NCI-H2107 treated with DMSO at 0.1 percent for 48 hours (cell line): ENCODE results near the gene CENPP.

Experiments
- DNase-seq: peaks from one replicate; lab custom pipeline; 2025; ENCODE audit not compliant: unreplicated experiment; lab: John Stamatoyannopoulos, UW

CENPP gene

DNA sequence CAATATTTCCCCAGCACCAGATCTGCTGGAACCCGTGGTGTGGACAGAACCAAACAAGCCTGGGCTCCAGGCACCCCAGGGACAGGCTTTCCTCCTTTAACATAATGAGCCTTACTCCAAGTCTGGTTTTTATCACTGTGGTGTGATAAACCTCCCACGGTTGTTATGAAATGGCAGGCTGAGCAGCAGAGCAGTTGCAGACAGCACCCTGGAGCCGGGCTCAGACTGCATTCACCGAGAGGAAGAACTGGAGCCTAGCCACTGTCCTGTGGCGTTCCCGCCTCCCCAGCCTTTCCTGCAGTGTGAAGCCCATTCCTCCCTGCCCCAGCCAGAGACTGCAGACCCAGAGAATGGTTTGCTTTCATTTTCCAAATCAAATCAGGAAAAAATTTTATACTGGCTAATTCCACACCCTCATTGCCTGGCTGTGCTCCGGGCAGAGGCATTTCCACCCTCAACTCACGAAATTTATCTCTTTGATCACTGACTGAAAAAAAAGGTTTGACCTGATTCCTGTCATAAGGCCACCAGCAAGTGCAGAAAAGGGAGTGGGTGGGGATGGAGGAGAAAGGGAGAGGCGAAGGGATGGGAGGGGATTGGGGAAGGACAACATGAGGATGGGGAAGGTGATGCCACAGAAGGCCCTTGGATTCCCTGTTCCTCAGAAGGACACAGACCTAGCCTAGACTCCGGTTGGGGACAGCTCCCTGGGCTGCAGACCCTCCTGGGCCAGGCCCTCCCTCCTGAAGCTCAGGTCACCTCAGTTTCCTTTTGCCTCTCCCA lies 325.3 kb downstream of the CENPP start:
- no peak for DNase-seq

GRCh38 chr9:92652461-92652860 lies 326.7 kb downstream of the CENPP start:
- no peak for DNase-seq

- no peak for DNase-seq
Measured at GRCh38 chr9:92654481-92655301, 328.9 kb downstream of the CENPP start.

- no peak for DNase-seq
Measured at GRCh38 chr9:92655366-92655765, 329.6 kb downstream of the CENPP start.

DNA sequence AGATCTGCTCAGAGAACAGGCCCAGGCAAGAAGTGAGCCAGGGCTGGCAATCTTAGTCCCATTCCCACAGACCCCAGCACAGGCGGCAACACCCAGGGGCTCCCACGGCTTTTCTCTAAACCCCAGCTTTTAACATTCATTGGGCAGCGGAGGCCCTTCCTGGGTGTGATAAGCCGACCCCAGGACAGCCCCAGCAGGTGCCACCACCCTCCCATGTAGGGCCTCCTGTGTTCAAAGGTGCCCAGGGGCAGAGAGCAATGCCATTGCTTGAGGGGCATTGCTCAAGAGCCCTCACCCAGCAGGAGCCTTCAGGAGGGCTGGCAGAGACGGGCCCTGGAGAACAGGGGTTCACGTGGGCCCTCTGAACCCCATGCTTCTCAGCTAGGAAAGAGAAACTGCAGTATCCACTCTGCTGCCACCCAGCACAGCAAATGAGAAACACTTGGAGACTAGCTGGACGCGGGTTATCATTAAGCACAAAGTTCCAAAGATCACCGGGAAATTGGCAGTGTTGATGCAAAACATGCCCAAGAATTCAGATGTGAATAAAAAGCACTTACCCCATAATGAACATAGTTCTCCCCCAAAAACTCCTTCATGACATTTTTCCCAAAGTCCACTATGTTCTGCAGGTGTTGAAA lies 330.3 kb downstream of the CENPP start:
- no peak for DNase-seq

GRCh38 chr9:92656537-92656925 lies 330.8 kb downstream of the CENPP start:
- no peak for DNase-seq

GRCh38 chr9:92657296-92658094 lies 331.7 kb downstream of the CENPP start:
- no peak for DNase-seq

DNA sequence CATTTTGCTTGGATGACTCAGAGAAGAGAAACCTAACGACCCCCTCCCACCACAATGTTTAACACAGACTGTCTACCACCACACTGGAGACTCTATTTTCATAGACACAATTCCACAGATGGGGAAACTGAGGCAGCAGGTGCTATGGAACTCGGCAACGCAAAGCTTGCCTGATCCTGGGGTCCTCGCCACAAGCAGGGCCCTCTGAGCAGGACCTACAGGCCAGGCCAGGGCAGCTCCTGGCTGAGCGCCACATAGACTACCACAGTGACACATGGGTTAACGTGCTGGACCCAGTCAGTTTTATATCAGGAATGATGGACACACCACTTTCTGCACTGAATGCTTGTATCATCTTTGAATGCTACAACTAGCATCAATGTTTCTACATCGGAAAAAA lies 332.4 kb downstream of the CENPP start:
- no peak for DNase-seq

DNA sequence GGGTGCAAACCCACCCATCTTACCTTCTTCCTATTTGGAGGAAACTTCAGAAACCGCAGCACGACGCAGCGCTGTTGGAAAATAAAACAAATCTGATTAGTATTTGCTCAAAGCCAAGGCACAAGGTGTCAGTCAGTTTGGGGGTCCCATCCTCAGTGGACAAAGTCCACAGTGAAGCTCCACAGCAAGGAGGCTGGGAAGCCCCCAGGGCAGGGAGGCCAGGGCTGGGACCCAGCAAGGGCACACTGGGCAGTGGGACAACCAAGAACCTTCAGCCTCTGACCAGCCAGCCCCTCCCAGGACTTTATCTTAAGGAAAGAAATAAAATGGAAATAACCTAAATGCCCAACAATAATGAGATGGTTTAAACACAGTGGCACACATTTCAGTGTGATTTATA lies 332.9 kb downstream of the CENPP start:
- DNase-seq: no peak

GRCh38 chr9:92659601-92660000 lies 333.8 kb downstream of the CENPP start:
- DNase-seq: no peak

DNA sequence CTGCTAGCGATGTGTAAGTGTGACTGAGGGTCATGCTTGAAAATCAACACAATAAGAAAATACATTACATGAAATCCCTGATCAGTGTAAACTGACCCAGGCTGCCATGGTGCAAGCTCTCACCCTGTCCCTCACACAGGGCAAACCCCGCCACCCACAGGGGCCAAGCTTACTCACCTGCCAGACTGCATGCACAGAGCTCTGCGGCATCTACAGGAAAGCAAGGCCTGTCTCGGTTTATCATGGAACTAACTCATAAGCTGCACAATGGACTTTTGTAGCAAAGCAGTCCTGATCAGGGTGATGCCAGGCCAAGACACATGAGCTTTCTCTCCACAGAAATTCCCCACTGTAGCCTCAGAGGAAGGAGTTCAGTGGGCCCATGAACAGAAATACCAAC lies 334.5 kb downstream of the CENPP start:
- DNase-seq: no peak

- DNase-seq: no peak
Measured at GRCh38 chr9:92661127-92661526, 335.4 kb downstream of the CENPP start.

DNA sequence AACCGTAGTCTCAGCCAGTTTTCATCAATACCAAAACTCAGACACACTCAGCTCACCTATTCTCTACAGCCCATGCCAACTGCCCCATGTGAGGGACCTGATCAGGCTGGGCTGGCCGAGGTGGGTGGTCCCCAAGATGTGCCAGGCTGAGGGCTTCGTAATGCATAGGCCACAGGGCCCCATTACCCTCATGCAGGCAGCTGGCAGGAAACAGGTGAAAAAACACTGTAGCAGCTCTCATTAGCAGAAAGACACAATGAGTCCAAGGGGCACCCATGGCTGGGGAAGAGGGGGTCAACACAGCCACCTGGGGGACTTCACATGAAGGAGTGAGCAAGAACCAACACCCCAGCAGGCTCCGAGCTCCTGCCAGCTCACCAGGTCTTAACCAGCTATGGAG lies 336.0 kb downstream of the CENPP start:
- DNase-seq: no peak

GRCh38 chr9:92663126-92663525 lies 337.4 kb downstream of the CENPP start:
- DNase-seq: no peak

GRCh38 chr9:92663951-92664350 lies 338.2 kb downstream of the CENPP start:
- no peak for DNase-seq

DNA sequence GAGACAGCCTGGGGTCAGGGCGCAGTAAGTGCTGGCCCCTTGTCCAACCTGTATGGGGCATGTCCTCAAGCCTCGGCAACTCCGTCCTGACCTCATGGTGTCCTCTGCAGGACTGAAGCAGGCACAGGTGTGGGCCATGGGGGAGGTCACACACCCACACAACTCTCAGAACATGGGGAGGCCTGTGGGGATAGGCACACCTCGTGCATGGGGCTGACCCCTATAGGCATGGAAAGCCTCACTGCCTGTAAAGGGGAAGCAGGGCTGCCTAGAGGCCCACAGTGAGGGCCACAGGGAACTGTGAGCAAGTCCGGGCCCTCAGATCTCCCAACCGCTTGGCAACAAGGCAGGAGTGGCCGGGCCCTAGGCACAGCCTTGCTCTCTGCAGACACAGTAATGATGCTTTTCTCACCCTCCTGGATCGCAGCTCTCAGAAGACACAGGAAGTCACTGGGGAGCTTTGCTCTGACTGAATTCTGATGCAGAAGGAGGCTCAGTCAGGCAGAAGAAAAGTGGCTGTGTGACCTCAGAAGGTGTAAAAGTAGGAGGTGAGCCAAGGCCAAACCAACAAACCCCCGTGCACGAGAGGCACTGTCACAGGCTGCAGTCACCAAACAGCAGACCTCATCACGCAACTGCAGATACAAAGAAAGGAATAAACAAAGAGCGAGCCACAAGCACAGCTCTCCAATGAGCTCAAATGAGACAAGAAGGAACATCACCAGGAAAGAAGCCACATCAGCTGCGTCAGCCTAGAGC lies 338.8 kb downstream of the CENPP start:
- DNase-seq: peak; percentile 42

- DNase-seq: no peak
Measured at GRCh38 chr9:92665836-92666235, 340.1 kb downstream of the CENPP start.

DNA sequence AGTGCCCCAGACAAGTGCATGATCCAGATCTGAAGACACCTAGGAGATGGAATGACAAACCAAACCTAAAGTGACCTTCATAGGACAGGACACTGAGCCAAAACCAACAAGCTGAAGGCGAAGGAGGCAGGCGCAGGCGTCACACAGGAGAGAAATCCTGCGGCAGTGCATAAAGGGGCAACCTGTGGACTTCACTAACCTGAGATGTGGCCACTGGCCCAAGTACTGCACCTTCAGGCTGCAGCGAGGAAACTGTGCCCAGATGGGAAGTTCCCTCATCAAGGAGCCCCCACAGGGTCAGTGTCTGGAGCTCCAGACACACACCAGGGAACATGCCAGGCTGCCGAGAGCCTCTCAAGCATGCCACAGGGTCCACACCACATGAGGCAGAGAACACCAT lies 340.5 kb downstream of the CENPP start:
- DNase-seq: no peak

GRCh38 chr9:92666912-92667532 lies 341.3 kb downstream of the CENPP start:
- no peak for DNase-seq
